AG08395 (cell line): ENCODE measurements around the gene PTPRU.

Source experiments
- DNase-seq: peaks from one replicate; pipeline ENCODE4 v3.0.0; 2012; ENCODE audit warnings: mixed read lengths, low spot score

Gene PTPRU

DNA sequence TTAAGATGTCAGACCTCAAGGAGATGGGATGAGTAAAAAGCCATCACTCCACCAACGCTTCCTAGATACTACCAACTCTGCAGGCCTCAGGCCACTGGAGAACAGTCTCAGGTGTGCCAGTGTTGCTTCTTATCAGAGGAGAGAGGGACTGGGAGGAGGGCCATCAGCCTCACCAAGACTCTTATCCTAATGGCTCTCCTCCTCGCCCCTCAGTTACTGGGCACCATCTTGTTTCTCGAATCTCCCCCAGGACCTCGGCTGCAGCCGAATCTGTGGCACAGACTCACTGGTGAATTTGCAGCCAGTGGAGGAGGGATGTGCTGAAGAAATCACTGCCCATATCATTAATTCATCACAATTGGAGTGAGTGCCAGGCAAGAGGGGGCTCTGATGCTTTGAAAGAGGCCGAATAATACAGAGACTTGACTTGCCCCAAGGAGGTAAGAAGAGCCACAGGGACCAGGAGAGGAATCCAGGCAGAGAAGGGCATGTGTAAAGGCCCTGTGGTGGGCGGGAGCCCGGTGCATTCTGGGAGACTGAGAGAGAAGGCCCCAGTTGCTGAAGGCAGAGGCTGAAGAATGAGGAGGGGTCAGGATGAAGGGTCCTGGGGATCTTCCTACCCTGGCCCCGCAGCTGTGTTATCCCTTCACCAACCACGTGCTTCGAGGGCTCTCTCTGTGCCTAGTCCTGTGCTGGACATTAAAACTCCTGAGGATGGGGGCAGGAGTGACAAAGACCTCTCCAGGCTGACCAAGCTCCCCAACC, 129.8 kb downstream of the PTPRU start:
- DNase-seq: no peak

DNA sequence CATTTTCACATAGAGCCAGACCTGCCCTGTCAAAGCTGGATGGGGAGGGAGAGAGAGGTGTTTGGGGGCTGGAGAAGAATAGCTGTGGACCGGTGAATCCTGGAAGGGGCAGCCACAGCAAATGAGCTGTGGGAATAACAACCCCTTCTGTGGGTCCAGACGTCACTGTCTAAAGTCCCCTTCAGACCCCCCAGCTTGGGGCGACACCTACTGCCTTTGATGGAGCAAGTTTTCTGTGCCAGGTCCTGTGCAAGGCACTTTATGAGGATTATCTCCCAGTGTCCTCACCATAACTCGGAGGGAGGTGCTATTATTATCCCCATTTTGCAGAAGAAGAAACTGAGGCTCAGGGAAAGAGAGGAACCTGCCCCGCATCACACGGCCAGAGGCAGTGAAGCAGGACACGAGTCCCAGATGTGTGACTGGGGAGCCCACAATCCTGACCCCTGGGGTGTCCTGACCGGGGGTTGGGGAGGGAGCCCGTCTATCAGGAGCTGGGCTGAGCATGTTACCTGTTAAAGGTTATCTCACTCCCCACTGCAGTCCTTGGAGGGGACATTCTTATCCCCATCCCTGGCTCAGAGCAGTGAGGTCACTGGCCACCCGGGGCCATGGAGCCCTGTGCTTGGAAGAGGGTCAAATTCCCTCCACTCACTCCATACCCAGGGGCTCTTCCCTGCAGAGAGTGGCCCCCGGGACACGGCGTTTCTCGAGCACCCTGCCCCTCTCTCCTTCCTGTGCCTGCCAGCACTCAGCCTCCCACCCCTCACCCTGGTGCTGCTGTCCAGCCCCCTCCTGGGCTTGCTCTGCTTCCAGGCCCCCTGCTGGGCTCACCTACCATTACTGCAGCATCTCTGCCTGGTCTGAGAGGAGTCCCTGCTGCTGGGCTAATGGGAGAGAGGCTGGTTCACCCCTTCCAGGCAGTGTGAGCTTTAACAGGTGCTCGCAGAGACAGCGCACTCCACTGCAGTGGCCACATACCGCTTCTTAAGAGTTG, 132.9 kb downstream of the PTPRU start:
- DNase-seq: no peak

DNA sequence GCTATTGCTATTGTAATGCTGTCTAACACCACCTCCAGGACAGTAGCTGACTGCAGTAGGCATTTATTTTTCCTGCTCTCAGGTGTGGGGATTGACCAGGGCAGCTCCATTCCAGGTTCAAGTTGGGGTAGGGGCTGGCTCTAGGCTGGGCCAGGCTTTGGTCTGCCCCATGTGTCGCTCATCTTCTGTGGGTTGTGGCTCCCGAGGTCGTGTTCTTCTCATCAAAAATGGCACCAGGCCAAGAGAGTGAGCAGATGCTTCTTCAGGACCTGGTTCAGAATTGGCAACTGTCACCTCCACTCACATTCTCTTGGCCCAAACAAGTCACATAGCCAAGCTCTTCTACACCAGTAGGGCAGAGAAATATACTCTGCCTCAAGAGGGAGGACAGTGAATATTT, 133.7 kb downstream of the PTPRU start:
- DNase-seq: no peak

DNA sequence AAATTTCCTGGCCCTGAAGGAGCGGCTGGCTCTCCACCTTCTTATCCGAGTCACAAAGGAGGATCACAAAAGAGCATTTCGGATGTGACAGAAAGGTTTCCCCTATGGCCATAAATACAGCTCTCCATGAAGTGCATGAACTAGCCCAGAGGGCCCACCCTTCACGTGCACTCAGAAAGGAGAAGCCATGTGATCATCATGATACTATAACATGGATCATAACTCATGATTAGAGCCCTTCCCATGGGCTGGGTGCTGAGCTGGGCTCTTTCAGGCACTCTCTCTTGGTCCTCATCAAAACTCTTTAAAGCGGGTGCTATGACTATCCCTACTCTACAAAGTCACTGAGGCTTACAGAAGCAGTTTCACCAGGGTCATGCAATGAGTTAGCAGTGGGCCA, 135.0 kb downstream of the PTPRU start:
- no peak for DNase-seq

DNA sequence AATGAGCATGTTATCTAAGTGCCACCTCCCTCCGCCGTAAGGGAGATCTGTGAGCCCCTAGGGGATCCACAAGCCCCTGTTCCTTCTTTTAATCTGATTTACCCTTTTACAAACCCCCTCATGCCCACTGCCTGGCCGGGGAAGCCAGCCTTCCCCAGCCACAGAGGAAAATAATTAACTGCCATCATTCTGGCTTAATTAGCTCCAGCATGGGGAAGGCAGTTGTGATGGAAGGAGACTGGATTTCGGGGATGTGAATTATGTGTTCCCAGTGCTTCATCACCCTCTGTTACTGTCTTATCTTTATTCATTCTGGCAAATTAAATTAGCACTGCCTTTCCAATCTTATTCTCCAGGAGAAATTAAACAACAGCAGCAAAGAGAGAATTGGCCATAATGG, 135.8 kb downstream of the PTPRU start:
- no peak for DNase-seq
